SH-SY5Y (cell line): ENCODE data around the gene USP4.

ENCODE experiments used
- GATA2 ChIP-seq: IDR thresholded peaks from 2 replicates; pipeline ENCODE4 v1.6.1; 2011; ENCODE audit warnings: mild to moderate bottlenecking, low read depth, low read length
- GATA3 ChIP-seq: IDR thresholded peaks from 2 replicates; pipeline ENCODE4 v1.6.1; 2011; ENCODE audit warnings: low read depth, mild to moderate bottlenecking, low read length, moderate library complexity

The USP4 gene

GRCh38 chr3:49316696-49317457 is 23.0 kb downstream of the USP4 start:
- no peak for TF ChIP-seq GATA3
- no peak for TF ChIP-seq GATA2

- TF ChIP-seq GATA3 (no peak), GATA2 (no peak)
These were observed 25.8 kb downstream of the USP4 start for GRCh38 chr3:49313896-49314688.

- TF ChIP-seq GATA3 (no peak), GATA2 (no peak)
These were observed 28.6 kb downstream of the USP4 start for GRCh38 chr3:49311283-49311682.

- TF ChIP-seq GATA3 = no peak
- no peak for TF ChIP-seq GATA2
These were observed 29.2 kb downstream of the USP4 start for GRCh38 chr3:49310677-49311076.

GRCh38 chr3:49305608-49306007 is 34.2 kb downstream of the USP4 start:
- TF ChIP-seq GATA3 (no peak), GATA2 (no peak)

- TF ChIP-seq GATA3 (no peak), GATA2 (no peak)
These were observed 37.2 kb downstream of the USP4 start for GRCh38 chr3:49302613-49303012.

GRCh38 chr3:49300595-49300994 is 39.3 kb downstream of the USP4 start:
- TF ChIP-seq GATA2 (no peak), GATA3 (no peak)

GRCh38 chr3:49298511-49298910 is 41.3 kb downstream of the USP4 start:
- TF ChIP-seq GATA2 = no peak

- TF ChIP-seq GATA3 = no peak
- TF ChIP-seq GATA2 = no peak
These were observed 43.0 kb downstream of the USP4 start for GRCh38 chr3:49296781-49297411.

GRCh38 chr3:49295489-49296058 is 44.3 kb downstream of the USP4 start:
- TF ChIP-seq GATA2 (no peak), GATA3 (no peak)

GRCh38 chr3:49294343-49294742 is 45.5 kb downstream of the USP4 start:
- TF ChIP-seq GATA3 (no peak), GATA2 (no peak)

- TF ChIP-seq GATA3 (no peak), GATA2 (no peak)
These were observed 55.9 kb downstream of the USP4 start for GRCh38 chr3:49283997-49284396.

- TF ChIP-seq GATA2 (no peak), GATA3 (no peak)
These were observed 60.5 kb downstream of the USP4 start for GRCh38 chr3:49279376-49279775.

GRCh38 chr3:49278548-49278947 is 61.3 kb downstream of the USP4 start:
- TF ChIP-seq GATA3 (no peak), GATA2 (no peak)

GRCh38 chr3:49277383-49277775 is 62.5 kb downstream of the USP4 start:
- TF ChIP-seq GATA3 (no peak), GATA2 (no peak)
